GM06990 (cell line): Measurements from ENCODE around the gene ZSCAN25.
"Not testable (repeated sequence)": the region's sequence is repeated elsewhere in the genome, so short reads cannot be mapped to it uniquely, and the experiment has no call there.

Source experiments
- DNase-seq: peaks from one replicate; pipeline ENCODE4 v3.0.0-alpha.2; 2011; ENCODE audit not compliant: insufficient read length; ENCODE audit errors: extremely low read depth
- H3K27me3 ChIP-seq: replicated peaks from 2 replicates; pipeline ENCODE4 v1.6.0; 2011; ENCODE audit warnings: low read length; ENCODE audit not compliant: control insufficient read depth, insufficient read depth
- H3K36me3 ChIP-seq: 2 replicates; pipeline ENCODE4 v1.5.1; 2011; ENCODE audit warnings: low read length; ENCODE audit not compliant: control insufficient read depth, insufficient read depth
- H3K4me3 ChIP-seq: replicated peaks from 2 replicates; pipeline ENCODE4 v1.5.1; 2011; ENCODE audit warnings: low read depth, mild to moderate bottlenecking, control low read depth, low read length
- CTCF ChIP-seq: IDR thresholded peaks from 2 replicates; pipeline ENCODE4 v1.5.1; 2011; ENCODE audit warnings: low read length, control low read depth, mild to moderate bottlenecking, inconsistent platforms; ENCODE audit not compliant: insufficient read depth, poor library complexity, severe bottlenecking

Gene ZSCAN25

GRCh38 chr7:99652671-99653070 lies 35.9 kb downstream of the ZSCAN25 start:
- no peak for TF ChIP-seq CTCF
- Histone ChIP-seq H3K4me3 (no peak overlapping the region), H3K36me3 (no peaks in the 10 kb centered on the region), H3K27me3 (no peaks in the 10 kb centered on the region)
- DNase-seq: no peak

DNA sequence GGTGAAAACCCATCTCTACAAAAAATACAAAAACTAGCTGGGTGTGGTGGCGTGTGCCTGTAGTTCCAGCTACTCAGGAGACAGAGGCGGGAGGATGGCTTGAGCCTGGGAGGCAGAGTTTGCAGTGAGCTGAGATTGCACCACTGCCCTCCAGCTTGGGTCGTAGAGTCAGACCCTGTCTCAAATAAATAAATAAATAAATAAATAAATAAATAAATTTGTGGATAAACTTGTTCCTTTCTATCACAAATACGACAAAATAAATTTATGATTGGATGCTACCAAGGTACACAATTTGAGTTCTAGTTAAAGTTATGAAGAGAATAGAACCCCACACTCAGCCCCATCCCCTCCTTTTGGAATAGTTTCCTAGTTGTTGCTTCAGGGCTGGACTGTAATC lies 36.5 kb downstream of the ZSCAN25 start:
- not testable (repeated sequence) for H3K36me3 ChIP-seq, DNase-seq, H3K27me3 ChIP-seq, H3K4me3 ChIP-seq

DNA sequence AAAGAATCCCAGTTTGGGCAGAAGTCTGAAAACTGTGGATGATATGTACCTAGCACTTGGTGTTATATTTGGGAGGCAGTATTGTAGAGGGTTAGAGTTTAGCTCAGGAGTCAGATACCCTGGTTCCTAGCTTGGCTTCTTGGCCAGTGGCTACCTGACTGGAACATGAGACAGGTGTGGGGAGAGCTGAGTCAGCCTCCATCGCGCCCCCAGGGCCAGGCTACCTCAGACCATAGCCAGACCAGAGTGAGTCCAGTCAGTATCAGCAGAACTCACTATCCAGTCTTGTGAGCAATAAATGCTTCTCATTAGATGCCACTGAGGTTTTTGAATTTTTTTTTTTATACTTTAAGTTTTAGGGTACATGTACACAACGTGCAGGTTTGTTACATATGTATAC lies 37.0 kb downstream of the ZSCAN25 start:
- Histone ChIP-seq H3K27me3 (no peaks in the 10 kb centered on the region), H3K36me3 (no peaks in the 10 kb centered on the region), H3K4me3 (no peak overlapping the region)
- TF ChIP-seq CTCF: no peak
- no peak for DNase-seq

DNA sequence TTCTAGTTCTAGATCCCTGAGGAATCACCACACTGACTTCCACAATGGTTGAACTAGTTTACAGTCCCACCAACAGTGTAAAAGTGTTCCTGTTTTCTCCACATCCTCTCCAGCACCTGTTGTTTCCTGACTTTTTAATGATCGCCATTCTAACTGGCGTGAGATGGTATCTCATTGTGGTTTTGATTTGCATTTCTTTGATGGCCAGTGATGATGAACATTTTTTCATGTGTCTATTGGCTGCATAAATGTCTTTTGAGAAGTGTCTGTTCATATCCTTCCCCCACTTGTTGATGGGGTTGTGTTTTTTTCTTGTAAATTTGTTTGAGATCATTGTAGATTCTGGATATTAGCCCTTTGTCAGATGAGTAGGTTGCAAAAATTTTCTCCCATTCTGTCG lies 37.9 kb downstream of the ZSCAN25 start:
- DNase-seq, H3K27me3 ChIP-seq, H3K36me3 ChIP-seq, H3K4me3 ChIP-seq: not testable (repeated sequence)

DNA sequence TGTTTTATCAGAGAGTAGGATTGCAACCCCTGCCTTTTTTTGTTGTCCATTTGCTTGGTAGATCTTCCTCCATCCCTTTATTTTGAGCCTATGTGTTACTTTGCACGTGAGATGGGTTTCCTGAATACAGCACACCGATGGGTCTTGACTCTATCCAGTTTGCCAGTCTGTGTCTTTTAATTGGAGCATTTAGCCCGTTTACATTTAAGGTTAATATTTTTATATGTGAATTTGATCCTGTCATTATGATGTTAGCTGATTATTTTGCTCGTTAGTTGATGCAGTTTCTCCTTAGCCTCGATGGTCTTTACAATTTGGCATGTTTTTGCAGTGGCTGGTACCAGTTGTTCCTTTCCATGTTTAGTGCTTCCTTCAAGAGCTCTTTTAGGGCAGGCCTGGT lies 41.1 kb downstream of the ZSCAN25 start:
- H3K27me3 ChIP-seq, H3K4me3 ChIP-seq, DNase-seq, H3K36me3 ChIP-seq: not testable (repeated sequence)

GRCh38 chr7:99665312-99666012 lies 48.7 kb downstream of the ZSCAN25 start:
- H3K36me3 ChIP-seq: no peaks in the 10 kb centered on the region
- H3K4me3 ChIP-seq: no peak overlapping the region
- TF ChIP-seq CTCF: no peak
- DNase-seq: no peak
- H3K27me3 ChIP-seq: no peaks in the 10 kb centered on the region

DNA sequence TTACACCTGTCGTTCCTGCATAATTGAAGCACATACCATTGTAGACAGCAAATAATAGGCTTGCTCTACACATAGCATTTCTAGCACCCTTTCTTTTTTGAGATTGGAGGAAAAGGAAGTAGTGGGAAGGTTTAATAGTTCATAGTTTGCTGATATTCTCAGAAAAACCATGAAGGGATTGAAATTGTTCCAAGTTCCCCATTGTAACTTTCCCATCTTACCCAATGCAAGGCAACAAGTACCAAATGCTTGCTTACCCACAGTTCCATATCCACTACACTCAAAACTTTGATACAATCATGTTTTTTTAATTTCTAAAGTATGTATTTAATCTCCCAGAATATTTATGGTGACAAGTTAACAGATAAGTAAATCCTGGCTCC lies 49.3 kb downstream of the ZSCAN25 start:
- Histone ChIP-seq H3K27me3 (no peaks in the 10 kb centered on the region), H3K4me3 (no peak overlapping the region), H3K36me3 (no peaks in the 10 kb centered on the region)
- DNase-seq: no peak
- TF ChIP-seq CTCF: no peak
